Transverse colon (tissue), 4 donors: ENCODE results near the gene NDC80. TPM values are rescaled to one million over a fixed set of nuclear protein-coding genes. Genes with fewer than 3 reads are reported as not detected.
A peak's percentile ranks its signal among the peaks of the same experiment; 100 is the strongest.

ENCODE experiments used
- DNase-seq: peaks from one replicate; pipeline ENCODE4 v3.0.0-alpha.2; 2019
- H3K27ac ChIP-seq, 4 donors: fragments of 200-600 bp; sonication (generic); 2 replicates each; pipeline ENCODE4 v1.5.1; 2016 to 2018; ENCODE audit warnings: inconsistent platforms in 4 of 4
- H3K27me3 ChIP-seq: fragments of 200-600 bp; sonication (generic); 2 replicates; pipeline ENCODE4 v1.5.1; 2017; ENCODE audit warnings: inconsistent platforms
- H3K36me3 ChIP-seq, 4 donors: fragments of 200-600 bp; sonication (generic); 2 replicates each; pipeline ENCODE4 v1.5.1; 2017 to 2019; ENCODE audit warnings: inconsistent platforms in 4 of 4
- H3K4me1 ChIP-seq, 4 donors: fragments of 200-600 bp; sonication (generic); 2 replicates each; pipeline ENCODE4 v1.5.1; 2017 to 2020; ENCODE audit warnings: inconsistent platforms in 4 of 4
- H3K4me3 ChIP-seq, 4 donors: fragments of 200-600 bp; sonication (generic); 1 replicate in 1 of 4; 2 replicates in 3 of 4; pipeline versions ENCODE4 v1.5.1 to v1.6.1; 2017 to 2019; ENCODE audit warnings: inconsistent platforms in 4 of 4
- H3K9me3 ChIP-seq, 2 donors: fragments of 200-600 bp; sonication (generic); 2 replicates each; pipeline ENCODE4 v1.5.1; 2017 to 2019; ENCODE audit warnings: inconsistent platforms in 2 of 2
- EP300 ChIP-seq: sonication (generic); formaldehyde crosslinking; IDR thresholded peaks from one replicate; pipeline ENCODE4 v1.6.1; 2017; ENCODE audit warnings: antibody characterized with exemption, low read depth
- POLR2A ChIP-seq: fragments of 450-650 bp; IDR thresholded peaks from one replicate; pipeline ENCODE4 v1.6.1; 2016; ENCODE audit warnings: antibody characterized with exemption, mild to moderate bottlenecking, moderate library complexity
- POLR2AphosphoS5 ChIP-seq, 3 donors: sonication (generic); formaldehyde crosslinking; IDR thresholded peaks; one replicate each; pipeline ENCODE4 v1.6.1; 2016; ENCODE audit warnings: antibody characterized with exemption in 3 of 3
- WGBS, 2 donors: methylation state at CpG; one replicate each; pipeline ENCODE4 v1.1.5; 2018; ENCODE audit warnings: low coverage in 1 of 2; 5-methylcytosine and 5-hydroxymethylcytosine counted together
- in situ Hi-C, 4 donors: fragments of 200-750 bp; cut with MboI; loops; one replicate each; pipeline versions ENCODE4 v1.15.0 to v1.15.1; 2017; ENCODE audit warnings: low sequenced_read_pairs in 3 of 4, low pct_ligation_motif_present in 1 of 4, low pct_unique_long_range_greater_than_20kb in 1 of 4
- intact Hi-C: fragments of 100-400 bp; cut with DNase I; formaldehyde crosslinking; loops from one replicate; pipeline ENCODE4 v1.15.1; 2023; ENCODE audit warnings: low total_unique reads
- total RNA-seq, 4 donors: library from RNA; depleted of rRNA; stranded (reverse); fragments of >200 nt; gene quantifications; one replicate each; pipeline ENCODE4 v1.1.0, GENCODE V29; 2016
- TF ChIP-seq, protein P1 (sequence below), 5 experiments: fragments of 200-600 bp in 3 of 5; fragments of 450-650 bp in 2 of 5; sonication (generic) in 3 of 5; IDR thresholded peaks; 1 replicate in 2 of 5; 2 replicates in 3 of 5; pipeline ENCODE4 v1.5.1; 2016 to 2017; ENCODE audit warnings: antibody characterized with exemption in 5 of 5, inconsistent platforms in 3 of 5, mild to moderate bottlenecking in 2 of 5, moderate library complexity in 1 of 5

NDC80 gene
- total RNA-seq, 4 donors from 2014 or later: 0.96 to 1.9 (median 1.6) TPM; not detected in 1

DNA sequence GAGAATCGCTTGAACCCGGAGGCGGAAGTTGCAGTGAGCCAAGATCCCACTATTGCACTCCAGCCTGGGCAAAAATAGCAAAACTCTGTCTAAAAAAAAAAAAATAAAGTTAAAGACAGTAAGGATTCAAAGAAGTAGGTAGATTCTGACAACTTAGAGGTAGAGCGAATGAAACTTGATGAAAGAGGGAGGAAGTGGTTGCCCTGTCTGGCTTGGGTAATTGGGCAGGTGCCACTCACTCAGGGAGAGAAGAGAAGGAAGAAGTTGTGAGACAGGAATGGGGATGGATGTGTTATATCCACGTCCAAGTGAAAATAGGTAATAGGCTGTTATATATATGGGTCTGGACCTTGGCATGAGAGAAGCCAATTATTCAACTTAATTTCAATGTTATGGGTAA is 26.3 kb downstream of the NDC80 start:
- H3K9me3 ChIP-seq: no peaks in the 10 kb centered on the region
- H3K27ac ChIP-seq: no peak overlapping the region
- H3K4me3 ChIP-seq: no peak overlapping the region
- peaks cover 0 to 3% (median 0%) of the 10 kb centered on the region in 4 donors for H3K4me1 ChIP-seq
- peaks cover 0 to 2% (median 0%) of the 10 kb centered on the region in 4 donors for H3K36me3 ChIP-seq
- 89 to 92% methylated on average over 2 to 5 of the region's 5 CpGs for WGBS, 2 donors
- intact Hi-C loops (no loop called here), in situ Hi-C loops (no loop called here)
- TF ChIP-seq POLR2AphosphoS5 (IDR thresholded peaks at IDR 0.05): no peak
- no peak for TF ChIP-seq POLR2A
- TF ChIP-seq, protein P1, sequence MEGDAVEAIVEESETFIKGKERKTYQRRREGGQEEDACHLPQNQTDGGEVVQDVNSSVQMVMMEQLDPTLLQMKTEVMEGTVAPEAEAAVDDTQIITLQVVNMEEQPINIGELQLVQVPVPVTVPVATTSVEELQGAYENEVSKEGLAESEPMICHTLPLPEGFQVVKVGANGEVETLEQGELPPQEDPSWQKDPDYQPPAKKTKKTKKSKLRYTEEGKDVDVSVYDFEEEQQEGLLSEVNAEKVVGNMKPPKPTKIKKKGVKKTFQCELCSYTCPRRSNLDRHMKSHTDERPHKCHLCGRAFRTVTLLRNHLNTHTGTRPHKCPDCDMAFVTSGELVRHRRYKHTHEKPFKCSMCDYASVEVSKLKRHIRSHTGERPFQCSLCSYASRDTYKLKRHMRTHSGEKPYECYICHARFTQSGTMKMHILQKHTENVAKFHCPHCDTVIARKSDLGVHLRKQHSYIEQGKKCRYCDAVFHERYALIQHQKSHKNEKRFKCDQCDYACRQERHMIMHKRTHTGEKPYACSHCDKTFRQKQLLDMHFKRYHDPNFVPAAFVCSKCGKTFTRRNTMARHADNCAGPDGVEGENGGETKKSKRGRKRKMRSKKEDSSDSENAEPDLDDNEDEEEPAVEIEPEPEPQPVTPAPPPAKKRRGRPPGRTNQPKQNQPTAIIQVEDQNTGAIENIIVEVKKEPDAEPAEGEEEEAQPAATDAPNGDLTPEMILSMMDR (IDR thresholded peaks at IDR 0.05): no peak
- TF ChIP-seq EP300: no peak
- no peak for DNase-seq
- H3K27me3 ChIP-seq: no peaks in the 10 kb centered on the region

DNA sequence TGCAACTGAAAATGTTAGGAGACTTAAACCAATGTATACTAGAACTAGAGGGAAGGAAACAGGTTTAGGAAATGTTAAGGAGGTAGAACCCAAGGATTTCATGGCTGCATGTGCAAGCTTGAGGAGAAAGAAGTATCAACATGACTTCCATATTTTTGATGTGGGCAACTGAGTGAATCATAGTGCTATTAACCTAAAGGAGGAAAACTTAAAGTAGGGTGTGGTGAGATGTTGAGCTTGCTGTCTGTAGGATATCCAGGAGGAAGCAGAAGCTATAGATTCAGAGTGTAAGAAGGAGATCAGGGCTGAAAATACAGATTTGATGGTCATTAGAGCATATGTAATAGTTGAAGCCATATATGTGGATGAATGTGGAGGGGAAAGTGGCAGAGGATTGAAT is 31.5 kb downstream of the NDC80 start:
- in situ Hi-C loops: no loop called here

DNA sequence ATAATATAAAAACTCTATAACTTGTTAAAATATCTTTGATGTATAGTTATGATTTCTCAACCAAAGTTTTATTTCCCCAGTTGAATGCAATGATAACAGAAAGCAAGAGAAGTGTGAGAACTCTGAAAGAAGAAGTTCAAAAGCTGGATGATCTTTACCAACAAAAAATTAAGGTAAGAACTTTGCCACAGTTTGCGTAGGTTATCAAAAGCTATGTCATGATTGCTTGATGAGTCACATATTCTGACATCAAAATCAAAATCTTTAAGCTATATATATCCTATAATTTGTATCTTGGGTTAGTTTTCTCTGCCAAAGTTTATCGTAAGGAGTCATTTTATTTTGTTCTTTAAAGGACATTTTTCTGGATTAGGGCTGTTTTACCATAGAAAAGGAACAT is 35.0 kb downstream of the NDC80 start:
- in situ Hi-C loops: no loop called here

More for the DNA sequence above, 31.5 kb downstream of the NDC80 start:
- no peak for DNase-seq
- Histone ChIP-seq H3K9me3 (no peaks in the 10 kb centered on the region), H3K27ac (no peak overlapping the region), H3K4me3 (no peak overlapping the region), H3K27me3 (no peaks in the 10 kb centered on the region), H3K36me3 (no peaks in the 10 kb centered on the region), H3K4me1 (peaks cover 0 to 18% (median 0%) of the 10 kb centered on the region in 4 donors)
- TF ChIP-seq EP300 (no peak), POLR2A (no peak), POLR2AphosphoS5 (IDR thresholded peaks at IDR 0.05) (no peak)
- TF ChIP-seq, protein P1 (IDR thresholded peaks at IDR 0.05): no peak
- intact Hi-C loops: no loop called here

DNA sequence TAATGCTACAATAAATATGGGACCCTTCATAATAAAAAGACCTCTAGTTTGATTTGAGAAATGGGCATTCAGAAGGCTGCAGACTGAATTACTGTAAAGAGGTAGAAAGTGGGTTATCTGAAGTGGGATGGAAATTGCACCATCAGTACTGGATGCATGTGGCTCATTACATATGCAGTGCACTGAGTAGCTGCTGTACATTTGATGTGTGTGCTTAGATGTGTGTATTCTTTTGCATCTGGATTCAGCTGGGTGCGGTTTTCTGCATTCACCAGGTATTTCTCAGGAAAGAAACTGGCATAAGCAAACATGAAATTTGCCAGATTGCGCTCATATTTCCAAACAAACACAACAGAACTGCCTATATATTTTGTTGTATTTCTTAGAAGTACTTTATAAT is 38.2 kb downstream of the NDC80 start:
- DNase-seq: no peak
- H3K4me1 ChIP-seq: peaks cover 0 to 18% (median 0%) of the 10 kb centered on the region in 4 donors
- no peaks in the 10 kb centered on the region for H3K9me3 ChIP-seq
- 94 to 97% methylated on average over 2 of the region's 2 CpGs for WGBS, 2 donors
- intact Hi-C loops (no loop called here), in situ Hi-C loops (no loop called here)
- no peaks in the 10 kb centered on the region for H3K27me3 ChIP-seq
- TF ChIP-seq POLR2A (no peak), POLR2AphosphoS5 (IDR thresholded peaks at IDR 0.05) (no peak), EP300 (no peak)
- TF ChIP-seq, protein P1 (IDR thresholded peaks at IDR 0.05): no peak
- no peaks in the 10 kb centered on the region for H3K36me3 ChIP-seq
- H3K4me3 ChIP-seq: no peak overlapping the region
- no peak overlapping the region for H3K27ac ChIP-seq

More for the DNA sequence above, 35.0 kb downstream of the NDC80 start:
- DNase-seq: no peak
- intact Hi-C loops: no loop called here
- Histone ChIP-seq H3K27ac (peak overlapping the region in 3 of 4 donors; percentile 4 to 56 (median 51)), H3K9me3 (no peaks in the 10 kb centered on the region), H3K4me1 (peaks cover 0 to 18% (median 0%) of the 10 kb centered on the region in 4 donors), H3K36me3 (no peaks in the 10 kb centered on the region), H3K4me3 (no peak overlapping the region), H3K27me3 (no peaks in the 10 kb centered on the region)
- 75 to 78% methylated on average over 2 of the region's 2 CpGs for WGBS, 2 donors
- TF ChIP-seq EP300 (no peak), POLR2AphosphoS5 (IDR thresholded peaks at IDR 0.05) (no peak), POLR2A (no peak)
- TF ChIP-seq, protein P1 (IDR thresholded peaks at IDR 0.05): no peak
